Heart right ventricle (tissue), 16 donors: ENCODE measurements around the gene ACR. TPM values are rescaled to one million over a fixed set of nuclear protein-coding genes. Genes with fewer than 3 reads are reported as not detected.

Experiments
- ATAC-seq, 8 donors: fragments of 200-7000 bp; cut with Tn5 transposase; one replicate each; pipeline ENCODE4 v1.9.1; 2020; ENCODE audit warnings: mild to moderate bottlenecking in 8 of 8, moderate library complexity in 8 of 8, moderate number of reproducible peaks in 1 of 8
- DNase-seq, 2 donors: peaks; one replicate each; pipeline ENCODE4 v3.0.0-alpha.2; 2020
- H3K27ac ChIP-seq, 10 donors: fragments of 200-600 bp; sonication (generic) in 2 of 10; one replicate each; pipeline versions ENCODE4 v1.5.0 to v1.8.0; 2020 to 2022; ENCODE audit warnings: mild to moderate bottlenecking in 3 of 10
- H3K27me3 ChIP-seq, 7 donors: fragments of 200-600 bp; one replicate each; pipeline ENCODE4 v1.8.0; 2021 to 2022; ENCODE audit warnings: mild to moderate bottlenecking in 2 of 7
- H3K36me3 ChIP-seq, 9 donors: fragments of 200-600 bp; sonication (generic) in 1 of 9; one replicate each; pipeline versions ENCODE4 v1.5.0 to v1.8.0; 2020 to 2022; ENCODE audit warnings: mild to moderate bottlenecking in 2 of 9
- H3K4me1 ChIP-seq, 9 donors: fragments of 200-600 bp; sonication (generic) in 1 of 9; one replicate each; pipeline versions ENCODE4 v1.5.0 to v1.8.0; 2020 to 2022; ENCODE audit warnings: mild to moderate bottlenecking in 4 of 9
- H3K4me3 ChIP-seq, 10 donors: fragments of 200-600 bp; sonication (generic) in 2 of 10; one replicate each; pipeline versions ENCODE4 v1.5.0 to v1.8.0; 2020 to 2022; ENCODE audit warnings: mild to moderate bottlenecking in 7 of 10, moderate library complexity in 2 of 10
- H3K9me3 ChIP-seq, 11 donors: fragments of 200-600 bp in 10 of 11; sonication (generic) in 2 of 11; one replicate each; pipeline versions ENCODE4 v1.5.0 to v1.8.0; 2013 to 2022; ENCODE audit warnings: mild to moderate bottlenecking in 2 of 11, control low read depth in 1 of 11, moderate library complexity in 1 of 11
- WGBS, 2 donors: extraction: QIAGEN DNeasy Blood & Tissue Kit; methylation state at CpG; one replicate each; pipeline ENCODE4 v1.1.7; 2013; ENCODE audit warnings: inconsistent platforms in 1 of 2; 5-methylcytosine and 5-hydroxymethylcytosine counted together
- intact Hi-C, 10 donors: fragments of 100-400 bp; cut with DNase I; formaldehyde crosslinking; loops; one replicate each; pipeline versions ENCODE4 v1.11.1 to v1.14.2; 2022
- polyA plus RNA-seq, 2 donors: library from polyadenylated mRNA; stranded (reverse); fragments of 200-250 nt; gene quantifications; one replicate each; pipeline ENCODE4 v1.2.3, GENCODE V29; 2013
- total RNA-seq, 10 donors: library from RNA; stranded (reverse); fragmentation: NEBNext Ultra II Directional in 3 of 10; extraction: Animal tissue kit (Norgen Biotek cat#: 25700) in 3 of 10; gene quantifications; one replicate each; pipeline versions ENCODE4 v1.2.1 to v1.2.4, GENCODE V29; 2021 to 2023
- TF ChIP-seq, protein P1 (sequence below), 9 donors: fragments of 200-600 bp; sonication (generic) in 2 of 9; IDR thresholded peaks; one replicate each; pipeline versions ENCODE4 v1.5.0 to v1.8.0; 2021 to 2022; ENCODE audit warnings: antibody characterized with exemption in 9 of 9, mild to moderate bottlenecking in 5 of 9, moderate library complexity in 1 of 9
- donor health status: Arrhythmogenic right ventricular cardiomyopathy.
- donor health status: ischemic (EF 13 %, LVEDD 7.1; RV severe dilation, severe dysfunction).
- donor health status: healthy with polysubstance abuse.
- donor health status: DM: no; HTN: yes; CAD: no.
- donor health status: DM: no; HTN: no; CAD: no.
- donor health status: ischemic (EF 25% LVEDD 6.9; RV normal size, moderate dysfunction).
- donor health status: ischemic (EF 25% LVEDD 5.7; RV mildly dilated, moderate dysfunction).
- donor health status: healthy.
- donor health status: DM: yes; HTN: yes; CAD: no.
- donor health status: Ischemic cardiomyopathy.
- donor health status: ischemic (EF 35%, LVEDD 5.7; RV mildly dilated, moderate dysfunction).
- donor health status: nonischemic (EF 11% LVEDD 7.7; RV severe dilation, severe dysfunction).
- donor health status: DM: yes; HTN: yes; CAD: no.
- donor health status: PGD.
- donor health status: ischemic (EF 29% LVEDD 5.4; RV normal size, mild dysfunction).
- donor health status: nonischemic (EF 23%, LVEDD 6.1; RV moderate dilation, normal function).

Gene ACR
- total and polyA plus RNA-seq, 12 donors = 0.13 to 1.1 (median 0.50) TPM; not detected in 1

DNA sequence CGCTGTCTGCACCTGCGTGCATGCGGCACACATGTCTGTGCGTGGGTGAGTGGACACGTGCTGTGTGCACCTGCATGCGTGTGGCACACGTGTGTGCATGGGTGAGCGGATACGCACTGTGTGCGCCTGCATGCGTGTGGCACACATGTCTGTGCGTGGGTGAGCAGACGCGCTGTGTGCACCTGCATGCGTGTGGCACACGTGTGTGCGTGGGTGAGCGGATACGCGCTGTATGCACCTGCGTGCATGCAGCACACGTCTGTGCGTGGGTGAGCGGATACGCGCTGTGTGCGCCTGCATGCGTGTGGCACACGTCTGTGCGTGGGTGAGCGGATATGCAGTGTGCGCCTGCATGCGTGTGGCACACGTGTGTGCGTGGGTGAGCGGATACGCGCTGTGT lies 27.1 kb upstream of the ACR start:
- ATAC-seq (no peak), DNase-seq (no peak)
- H3K27me3 ChIP-seq = no peaks in the 10 kb centered on the region
- H3K9me3 ChIP-seq = no peaks in the 10 kb centered on the region
- peaks cover 0 to 77% (median 10%) of the 10 kb centered on the region in 9 donors for H3K36me3 ChIP-seq
- 96% methylated on average over 38 of the region's 38 CpGs for whole genome bisulfite sequencing, 2 donors
- TF ChIP-seq, protein P1, sequence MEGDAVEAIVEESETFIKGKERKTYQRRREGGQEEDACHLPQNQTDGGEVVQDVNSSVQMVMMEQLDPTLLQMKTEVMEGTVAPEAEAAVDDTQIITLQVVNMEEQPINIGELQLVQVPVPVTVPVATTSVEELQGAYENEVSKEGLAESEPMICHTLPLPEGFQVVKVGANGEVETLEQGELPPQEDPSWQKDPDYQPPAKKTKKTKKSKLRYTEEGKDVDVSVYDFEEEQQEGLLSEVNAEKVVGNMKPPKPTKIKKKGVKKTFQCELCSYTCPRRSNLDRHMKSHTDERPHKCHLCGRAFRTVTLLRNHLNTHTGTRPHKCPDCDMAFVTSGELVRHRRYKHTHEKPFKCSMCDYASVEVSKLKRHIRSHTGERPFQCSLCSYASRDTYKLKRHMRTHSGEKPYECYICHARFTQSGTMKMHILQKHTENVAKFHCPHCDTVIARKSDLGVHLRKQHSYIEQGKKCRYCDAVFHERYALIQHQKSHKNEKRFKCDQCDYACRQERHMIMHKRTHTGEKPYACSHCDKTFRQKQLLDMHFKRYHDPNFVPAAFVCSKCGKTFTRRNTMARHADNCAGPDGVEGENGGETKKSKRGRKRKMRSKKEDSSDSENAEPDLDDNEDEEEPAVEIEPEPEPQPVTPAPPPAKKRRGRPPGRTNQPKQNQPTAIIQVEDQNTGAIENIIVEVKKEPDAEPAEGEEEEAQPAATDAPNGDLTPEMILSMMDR (IDR thresholded peaks at IDR 0.05) = no peak
- intact Hi-C loops = loop anchor here in 2 of 10 donors (5.0 kb wide), 2 partner anchors 74 to 84 kb away; partner anchors contain the start of gene ARSA (in 1 of the 2)
- peak overlapping the region in 1 of 10 donors; percentile 32 for H3K27ac ChIP-seq
- peaks cover 3 to 62% (median 39%) of the 10 kb centered on the region in 9 donors for H3K4me1 ChIP-seq
- H3K4me3 ChIP-seq = no peak overlapping the region

DNA sequence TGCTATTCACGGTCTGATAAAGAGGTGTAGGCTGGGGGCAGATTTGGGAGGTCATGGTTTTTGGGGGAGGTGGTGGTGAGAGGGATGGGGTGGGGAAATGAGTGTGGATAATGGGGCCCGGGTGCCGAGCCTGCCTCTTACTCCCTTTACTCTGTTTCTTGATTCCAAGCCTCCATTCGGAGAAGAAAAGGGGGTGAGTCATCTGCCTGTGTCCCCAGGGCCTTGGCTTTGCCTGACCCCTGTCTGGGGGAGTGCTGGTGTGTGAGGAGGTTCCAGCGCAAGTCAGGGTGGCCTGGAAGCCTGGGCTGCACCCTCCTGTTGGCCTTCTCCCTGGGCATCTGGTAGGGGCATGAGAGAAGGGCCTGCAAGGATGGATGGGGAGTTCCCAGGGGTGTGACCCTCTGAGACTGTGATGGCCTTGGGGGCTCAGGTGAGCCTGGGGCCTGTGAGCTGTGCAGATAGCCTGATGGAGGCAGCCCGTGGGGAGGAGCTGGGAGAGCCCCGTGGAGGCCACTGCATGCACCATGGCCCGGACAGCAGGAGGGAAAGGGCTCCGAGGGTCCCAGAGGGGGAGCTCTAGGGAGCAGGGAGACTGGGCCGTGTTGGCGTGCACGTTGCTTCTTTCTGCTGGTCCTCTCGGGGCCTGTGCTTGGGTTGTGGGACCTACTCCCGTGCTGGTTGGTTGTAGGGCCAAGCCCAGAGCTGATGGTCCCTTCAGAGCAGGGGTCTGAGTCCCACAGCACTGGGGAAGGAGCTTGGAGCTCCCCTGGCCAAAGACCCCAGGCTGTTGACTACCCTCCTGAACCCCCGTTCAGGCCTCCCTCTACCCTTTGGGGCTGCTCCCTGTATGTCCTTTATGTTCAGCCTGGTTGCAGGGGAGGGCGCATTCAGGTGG lies 26.3 kb upstream of the ACR start:
- H3K4me3 ChIP-seq = no peak overlapping the region
- TF ChIP-seq, protein P1 (IDR thresholded peaks at IDR 0.05) = no peak
- H3K27ac ChIP-seq = peak overlapping the region in 4 of 10 donors; percentile 5 to 49 (median 27)
- ATAC-seq (no peak), DNase-seq (peak in 1 of 2 donors; percentile 11)
- H3K4me1 ChIP-seq = peaks cover 3 to 62% (median 38%) of the 10 kb centered on the region in 9 donors
- no peaks in the 10 kb centered on the region for H3K9me3 ChIP-seq
- H3K36me3 ChIP-seq = peaks cover 0 to 76% (median 10%) of the 10 kb centered on the region in 9 donors
- intact Hi-C loops = loop anchor here in 2 of 10 donors (5.0 kb wide), 2 partner anchors 74 to 84 kb away; partner anchors contain the start of gene ARSA (in 1 of the 2)
- H3K27me3 ChIP-seq = no peaks in the 10 kb centered on the region
- 71 to 77% methylated on average over 16 of the region's 16 CpGs for WGBS, 2 donors

DNA sequence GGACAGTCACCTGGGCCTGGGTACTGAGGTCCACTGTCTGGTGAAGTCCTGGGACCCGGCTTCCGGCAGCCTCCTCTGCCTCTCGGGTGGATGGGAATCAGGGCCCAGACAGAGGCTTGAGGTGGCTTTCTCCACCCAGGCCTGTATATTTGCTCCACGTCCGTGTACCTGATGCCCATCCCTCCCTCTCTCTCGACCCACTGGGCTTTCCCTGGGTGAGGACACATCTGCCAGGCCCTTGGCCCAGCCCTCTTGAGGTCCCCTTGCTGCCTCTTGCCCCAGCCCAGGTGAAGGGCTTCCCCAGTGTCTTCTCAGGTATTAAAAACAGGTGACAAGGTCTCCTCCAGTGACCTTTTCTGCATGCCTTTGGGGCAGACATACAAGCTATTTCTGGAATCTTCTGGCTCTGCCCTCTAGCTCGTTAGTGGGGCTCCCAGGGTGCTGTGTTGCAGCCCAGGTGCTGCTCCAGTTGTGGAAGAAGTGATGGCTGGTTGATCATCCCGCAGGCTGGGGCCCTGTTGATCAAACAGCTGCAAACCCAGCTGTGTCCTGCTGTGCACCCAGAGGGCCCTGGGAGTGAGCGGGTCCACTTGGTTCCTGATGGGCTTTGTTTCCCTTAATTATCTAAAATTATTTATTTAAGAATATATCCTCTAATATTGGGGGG lies 25.5 kb upstream of the ACR start:
- peak overlapping the region in 5 of 10 donors; percentile 5 to 58 (median 44) for H3K27ac ChIP-seq
- no peak overlapping the region for H3K4me3 ChIP-seq
- no peak for DNase-seq
- H3K4me1 ChIP-seq = peaks cover 3 to 62% (median 38%) of the 10 kb centered on the region in 9 donors
- intact Hi-C loops = loop anchor here in 2 of 10 donors (5.0 kb wide), 2 partner anchors 75 to 85 kb away; partner anchors contain the start of gene ARSA (in 1 of the 2)
- no peaks in the 10 kb centered on the region for H3K27me3 ChIP-seq
- no peak for ATAC-seq
- no peaks in the 10 kb centered on the region for H3K9me3 ChIP-seq
- TF ChIP-seq, protein P1 (IDR thresholded peaks at IDR 0.05) = no peak
- whole genome bisulfite sequencing, 2 donors = 72 to 76% methylated on average over 9 of the region's 9 CpGs
- peaks cover 0 to 76% (median 10%) of the 10 kb centered on the region in 9 donors for H3K36me3 ChIP-seq

DNA sequence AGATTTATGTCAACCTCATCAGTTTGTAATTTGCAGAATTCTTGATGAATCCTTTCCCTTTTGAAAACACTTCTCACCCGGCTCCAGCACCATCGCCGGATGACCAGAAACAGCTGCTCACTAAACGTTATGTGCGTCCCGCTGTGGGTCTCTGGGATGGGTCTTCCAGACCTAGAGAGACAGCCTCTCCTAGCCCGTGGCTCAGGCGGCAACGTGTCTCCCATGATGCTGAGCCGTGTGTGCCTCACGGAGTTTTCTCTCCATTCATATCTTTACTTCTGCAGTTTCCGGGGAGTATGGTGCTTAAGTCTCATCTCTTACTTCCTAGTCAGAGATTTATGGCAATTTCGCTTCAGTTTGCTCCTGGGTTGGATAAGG lies 25.0 kb upstream of the ACR start:
- peaks cover 3 to 62% (median 38%) of the 10 kb centered on the region in 9 donors for H3K4me1 ChIP-seq
- intact Hi-C loops = loop anchor here in 2 of 10 donors (5.0 kb wide), 2 partner anchors 76 to 86 kb away; partner anchors contain the start of gene ARSA (in 1 of the 2)
- TF ChIP-seq, protein P1 (IDR thresholded peaks at IDR 0.05) = no peak
- H3K27ac ChIP-seq = peak overlapping the region in 5 of 10 donors; percentile 26 to 58 (median 44)
- WGBS, 2 donors = 61 to 71% methylated on average over 13 of the region's 13 CpGs
- peaks cover 0 to 76% (median 10%) of the 10 kb centered on the region in 9 donors for H3K36me3 ChIP-seq
- H3K9me3 ChIP-seq = no peaks in the 10 kb centered on the region
- no peak for ATAC-seq
- no peak overlapping the region for H3K4me3 ChIP-seq
- no peaks in the 10 kb centered on the region for H3K27me3 ChIP-seq
- no peak for DNase-seq
